Subcutaneous adipose tissue (tissue), 4 donors: ENCODE data around the gene STXBP5. TPM values are rescaled to one million over a fixed set of nuclear protein-coding genes. Genes with fewer than 3 reads are reported as not detected.

Source experiments
- CTCF ChIP-seq: fragments of 450-650 bp; IDR thresholded peaks from one replicate; pipeline ENCODE4 v1.5.1; 2016; ENCODE audit warnings: low read depth, mild to moderate bottlenecking, control low read depth, antibody characterized with exemption, moderate library complexity
- total RNA-seq, 4 donors: library from RNA; depleted of rRNA; stranded (reverse); fragments of >200 nt; gene quantifications; one replicate each; pipeline ENCODE4 v1.1.0, GENCODE V29; 2016

Gene STXBP5
- total RNA-seq, 4 donors from 2014 or later = 21.3 to 31.3 (median 25.7) TPM

GRCh38 chr6:147384029-147384428, 179.8 kb downstream of the STXBP5 start:
- no peak for TF ChIP-seq CTCF

GRCh38 chr6:147384737-147385710, 180.8 kb downstream of the STXBP5 start:
- TF ChIP-seq CTCF = no peak

- TF ChIP-seq CTCF = no peak
Measured at GRCh38 chr6:147389463-147389862, 185.2 kb downstream of the STXBP5 start.

- TF ChIP-seq CTCF = no peak
Measured at GRCh38 chr6:147390909-147391536, 186.8 kb downstream of the STXBP5 start.

GRCh38 chr6:147392917-147393625, 188.9 kb downstream of the STXBP5 start:
- TF ChIP-seq CTCF = no peak

GRCh38 chr6:147395158-147395557, 190.9 kb downstream of the STXBP5 start:
- TF ChIP-seq CTCF = no peak

- no peak for TF ChIP-seq CTCF
Measured at GRCh38 chr6:147397306-147397705, 193.1 kb downstream of the STXBP5 start.
